HCT116 (cell line): ENCODE results near the gene CRB3. TPM values are rescaled to one million over a fixed set of nuclear protein-coding genes. Genes with fewer than 3 reads are reported as not detected.

Source experiments
- ATAC-seq: fragments of 200-7000 bp; cut with Tn5 transposase; 2 replicates; pipeline ENCODE4 v1.9.1; 2020; ENCODE audit warnings: mild to moderate bottlenecking, moderate library complexity
- BruUV-seq: library from RNA; stranded (reverse); fragments of 400-500 nt; replicated peaks from 2 replicates; lab custom pipeline; 2021; lab: Mats Ljungman, UMichigan
- CTCF ChIA-PET: fragments of 300-600 bp; sonication (Branson Sonifier 250); formaldehyde crosslinking; loops from one replicate; lab custom pipeline; 2021; ENCODE audit warnings: antibody characterized with exemption; lab: Charles Lee
- POLR2A ChIA-PET: fragments of 300-600, 350-600 bp; sonication (Branson Sonifier 250); formaldehyde crosslinking; loops from one replicate; lab custom pipeline; 2021; ENCODE audit warnings: antibody characterized with exemption; lab: Charles Lee
- RAD21 ChIA-PET, 2 experiments: fragments of 300-600 bp; sonication (Branson Sonifier 250); formaldehyde crosslinking; loops; one replicate each; lab custom pipeline; 2023; ENCODE audit warnings: low total read pairs in 2 of 2; ENCODE audit not compliant: uncharacterized antibody in 2 of 2, unreplicated experiment in 2 of 2, low non-redundant PET in 1 of 2; lab: Charles Lee
- DNase-seq: peaks from one replicate; pipeline ENCODE4 v3.0.0-alpha.2; 2010; ENCODE audit warnings: low read depth, low spot score
- H2AFZ ChIP-seq: fragments of 200-600 bp; shearing (Covaris generic), sonication (generic); 2 replicates; pipeline ENCODE4 v1.6.1; 2017; ENCODE audit warnings: low read depth, mixed run types, mixed read lengths, antibody characterized with exemption, low read length; ENCODE audit not compliant: poor library complexity, severe bottlenecking
- H3K27ac ChIP-seq: 2 replicates; pipeline ENCODE4 v1.5.1; 2012; ENCODE audit warnings: low read depth, low read length
- H3K27me3 ChIP-seq: fragments of 200-600 bp; sonication (generic); 2 replicates; pipeline ENCODE4 v1.6.1; 2016; ENCODE audit warnings: mixed run types, low read length, mixed read lengths; ENCODE audit not compliant: insufficient read depth
- H3K36me3 ChIP-seq, 2 experiments: fragments of 200-500 bp in 1 of 2; fragments of 200-600 bp in 1 of 2; sonication (Bioruptor generic) in 1 of 2; sonication (generic) in 1 of 2; 2 replicates each; pipeline versions ENCODE4 v1.5.1 to v1.6.1; 2014 to 2016; ENCODE audit warnings: low read length in 2 of 2, inconsistent platforms in 1 of 2, mixed read lengths in 1 of 2, mixed run types in 1 of 2; ENCODE audit not compliant: insufficient read depth in 2 of 2, control insufficient read depth in 1 of 2
- H3K4me1 ChIP-seq, 2 experiments: fragments of 200-600 bp in 1 of 2; sonication (generic) in 1 of 2; 2 replicates each; pipeline versions ENCODE4 v1.5.1 to v1.6.1; 2012 to 2017; ENCODE audit warnings: low read length in 2 of 2, inconsistent platforms in 1 of 2, mild to moderate bottlenecking in 1 of 2, mixed read lengths in 1 of 2, mixed run types in 1 of 2, moderate library complexity in 1 of 2; ENCODE audit not compliant: insufficient read depth in 2 of 2, control insufficient read depth in 1 of 2
- H3K4me2 ChIP-seq: fragments of 200-600 bp; sonication (generic); 2 replicates; pipeline ENCODE4 v1.6.1; 2017; ENCODE audit warnings: mixed run types, low read length, mixed read lengths
- H3K4me3 ChIP-seq, 2 experiments: fragments of 200-600 bp in 1 of 2; sonication (generic) in 1 of 2; replicated peaks in 1 of 2; 2 replicates each; pipeline ENCODE4 v1.5.1; 2011 to 2016; ENCODE audit warnings: low read length in 2 of 2, control low read depth in 1 of 2, low read depth in 1 of 2, mild to moderate bottlenecking in 1 of 2, mixed read lengths in 1 of 2, mixed run types in 1 of 2
- H3K79me2 ChIP-seq: fragments of 200-600 bp; sonication (generic); 2 replicates; pipeline ENCODE4 v1.6.1; 2017; ENCODE audit warnings: mild to moderate bottlenecking, mixed run types, low read length, moderate library complexity, mixed read lengths; ENCODE audit not compliant: insufficient read depth
- H3K9ac ChIP-seq: fragments of 200-600 bp; sonication (generic); 2 replicates; pipeline ENCODE4 v1.6.1; 2016; ENCODE audit warnings: low read length, mixed read lengths
- H3K9me2 ChIP-seq: fragments of 200-600 bp; sonication (generic), shearing (Covaris generic); 2 replicates; pipeline ENCODE4 v1.6.1; 2017; ENCODE audit warnings: mixed run types, mild to moderate bottlenecking, moderate library complexity; ENCODE audit not compliant: insufficient read depth
- H3K9me3 ChIP-seq, 2 experiments: fragments of 200-500 bp in 1 of 2; fragments of 200-600 bp in 1 of 2; sonication (Bioruptor generic) in 1 of 2; sonication (generic) in 1 of 2; 2 replicates each; pipeline ENCODE4 v1.6.1; 2014 to 2017; ENCODE audit warnings: low read length in 2 of 2, mixed read lengths in 2 of 2, inconsistent platforms in 1 of 2, low read depth in 1 of 2, mild to moderate bottlenecking in 1 of 2, mixed run types in 1 of 2, moderate library complexity in 1 of 2; ENCODE audit not compliant: control insufficient read depth in 1 of 2, insufficient read depth in 1 of 2
- H4K20me1 ChIP-seq: fragments of 200-600 bp; sonication (generic), shearing (Covaris generic); 2 replicates; pipeline ENCODE4 v1.6.1; 2017; ENCODE audit warnings: mixed run types, mild to moderate bottlenecking, moderate library complexity; ENCODE audit not compliant: insufficient read depth
- CBX3 ChIP-seq: IDR thresholded peaks from 2 replicates; pipeline ENCODE4 v1.6.1; 2012; ENCODE audit warnings: low read depth
- CEBPB ChIP-seq: IDR thresholded peaks from 2 replicates; pipeline ENCODE4 v1.6.1; 2012; ENCODE audit warnings: low read depth
- EGR1 ChIP-seq: IDR thresholded peaks from 2 replicates; pipeline ENCODE4 v1.6.1; 2012; ENCODE audit warnings: low read depth
- ELF1 ChIP-seq: IDR thresholded peaks from 2 replicates; pipeline ENCODE4 v1.6.1; 2012; ENCODE audit warnings: low read depth, borderline replicate concordance
- JUND ChIP-seq: IDR thresholded peaks from 2 replicates; pipeline ENCODE4 v1.6.1; 2012
- POLR2AphosphoS5 ChIP-seq: IDR thresholded peaks from 2 replicates; pipeline ENCODE4 v1.6.1; 2011; ENCODE audit warnings: mild to moderate bottlenecking, low read depth, low read length, moderate library complexity
- RAD21 ChIP-seq: IDR thresholded peaks from 2 replicates; pipeline ENCODE4 v1.6.1; 2012; ENCODE audit warnings: low read depth, mild to moderate bottlenecking
- SIN3A ChIP-seq: IDR thresholded peaks from 2 replicates; pipeline ENCODE4 v1.6.1; 2012; ENCODE audit warnings: low read depth
- SRF ChIP-seq: IDR thresholded peaks from 2 replicates; pipeline ENCODE4 v1.6.1; 2012; ENCODE audit warnings: low read depth
- TCF7L2 ChIP-seq: IDR thresholded peaks from 2 replicates; pipeline ENCODE4 v1.7.0; 2011; ENCODE audit warnings: borderline replicate concordance, inconsistent platforms; ENCODE audit not compliant: insufficient read depth, insufficient read length; ENCODE audit errors: extremely low read depth
- YY1 ChIP-seq: IDR thresholded peaks from 2 replicates; pipeline ENCODE4 v1.6.1; 2011; ENCODE audit warnings: low read length, low read depth, moderate library complexity, mild to moderate bottlenecking; ENCODE audit not compliant: insufficient replicate concordance; ENCODE audit errors: extremely low read depth
- intact Hi-C: fragments of 100-400 bp; cut with micrococcal nuclease; formaldehyde crosslinking; loops from 2 replicates; pipeline ENCODE4 v1.10.0; 2022
- total RNA-seq: library from RNA; stranded (reverse); gene quantifications from one replicate; pipeline ENCODE4 v1.2.1, GENCODE V29; 2021; ENCODE audit not compliant: unreplicated experiment
- TF ChIP-seq, protein P1 (sequence below): IDR thresholded peaks from 2 replicates; pipeline ENCODE4 v1.6.1; 2012
- TF ChIP-seq, protein P2 (sequence below): IDR thresholded peaks from 2 replicates; pipeline ENCODE4 v1.6.1; 2012
- TF ChIP-seq, protein P3 (sequence below): IDR thresholded peaks from 2 replicates; pipeline ENCODE4 v1.6.1; 2011; ENCODE audit warnings: mild to moderate bottlenecking, low read length, moderate library complexity; ENCODE audit not compliant: insufficient replicate concordance; ENCODE audit errors: extremely low read depth
- TF ChIP-seq, protein P4 (sequence below): IDR thresholded peaks from 2 replicates; pipeline ENCODE4 v1.6.1; 2012; ENCODE audit warnings: low read depth
- TF ChIP-seq, protein P5 (sequence below), 3 experiments: fragments of 200-600 bp in 1 of 3; sonication (generic) in 1 of 3; IDR thresholded peaks in 2 of 3; conservative IDR thresholded peaks in 1 of 3; 2 replicates each; pipeline ENCODE4 v1.5.1; 2012 to 2017; ENCODE audit warnings: low read depth in 2 of 3, low read length in 2 of 3, antibody characterized with exemption in 1 of 3, borderline replicate concordance in 1 of 3, control low read depth in 1 of 3, mild to moderate bottlenecking in 1 of 3, mixed read lengths in 1 of 3, mixed run types in 1 of 3, moderate library complexity in 1 of 3; ENCODE audit not compliant: insufficient read depth in 1 of 3

CRB3 gene
- total RNA-seq, 1 experiment from 2014 or later: 40.5 TPM

DNA sequence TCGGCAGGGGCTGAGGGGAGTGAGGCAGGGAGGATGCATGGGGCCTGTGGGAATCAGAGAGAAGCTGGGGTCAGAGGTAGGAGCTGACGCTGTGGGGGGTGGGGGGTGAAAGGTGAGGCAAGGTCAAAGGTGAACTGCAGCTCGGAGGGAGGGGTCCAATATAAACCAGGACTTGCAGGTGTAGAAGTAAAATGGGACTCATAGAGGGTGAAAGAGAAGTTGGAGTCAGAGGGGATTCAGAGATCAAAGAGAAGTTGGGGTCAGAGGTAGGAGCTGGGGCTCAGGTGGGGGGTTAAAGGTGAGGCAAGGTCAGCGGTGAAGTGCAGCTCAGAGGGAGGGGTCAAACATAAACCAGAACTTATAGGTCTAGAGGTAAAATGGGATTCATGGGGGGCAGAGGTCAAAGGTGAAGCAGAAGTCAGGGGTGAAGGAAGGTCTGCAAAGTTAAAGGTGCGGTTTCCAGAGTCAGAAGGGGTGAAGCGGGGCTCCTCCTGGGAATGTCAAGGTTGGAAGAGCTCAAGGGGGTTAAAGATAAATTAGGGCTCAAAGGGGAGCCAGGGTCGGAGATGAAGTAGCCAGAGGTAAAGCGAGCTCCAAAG lies 30.5 kb downstream of the CRB3 start:
- BruUV-seq: TSS peak; percentile 79
- H3K27me3 ChIP-seq: no peaks in the 10 kb centered on the region
- no peak for DNase-seq
- no peak overlapping the region for H3K27ac ChIP-seq
- TF ChIP-seq YY1: no peak
- TF ChIP-seq, protein P1, sequence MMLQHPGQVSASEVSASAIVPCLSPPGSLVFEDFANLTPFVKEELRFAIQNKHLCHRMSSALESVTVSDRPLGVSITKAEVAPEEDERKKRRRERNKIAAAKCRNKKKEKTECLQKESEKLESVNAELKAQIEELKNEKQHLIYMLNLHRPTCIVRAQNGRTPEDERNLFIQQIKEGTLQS: no peak
- TF ChIP-seq CBX3: no peak
- TF ChIP-seq CEBPB: no peak
- TF ChIP-seq SRF: no peak
- no peak for TF ChIP-seq EGR1
- no peak for TF ChIP-seq ELF1
- TF ChIP-seq SIN3A: no peak
- TF ChIP-seq RAD21: no peak
- no peak for TF ChIP-seq POLR2AphosphoS5
- no peak for TF ChIP-seq JUND
- TF ChIP-seq TCF7L2: no peak
- TF ChIP-seq, protein P2, sequence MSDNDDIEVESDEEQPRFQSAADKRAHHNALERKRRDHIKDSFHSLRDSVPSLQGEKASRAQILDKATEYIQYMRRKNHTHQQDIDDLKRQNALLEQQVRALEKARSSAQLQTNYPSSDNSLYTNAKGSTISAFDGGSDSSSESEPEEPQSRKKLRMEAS: no peak
- TF ChIP-seq, protein P3, sequence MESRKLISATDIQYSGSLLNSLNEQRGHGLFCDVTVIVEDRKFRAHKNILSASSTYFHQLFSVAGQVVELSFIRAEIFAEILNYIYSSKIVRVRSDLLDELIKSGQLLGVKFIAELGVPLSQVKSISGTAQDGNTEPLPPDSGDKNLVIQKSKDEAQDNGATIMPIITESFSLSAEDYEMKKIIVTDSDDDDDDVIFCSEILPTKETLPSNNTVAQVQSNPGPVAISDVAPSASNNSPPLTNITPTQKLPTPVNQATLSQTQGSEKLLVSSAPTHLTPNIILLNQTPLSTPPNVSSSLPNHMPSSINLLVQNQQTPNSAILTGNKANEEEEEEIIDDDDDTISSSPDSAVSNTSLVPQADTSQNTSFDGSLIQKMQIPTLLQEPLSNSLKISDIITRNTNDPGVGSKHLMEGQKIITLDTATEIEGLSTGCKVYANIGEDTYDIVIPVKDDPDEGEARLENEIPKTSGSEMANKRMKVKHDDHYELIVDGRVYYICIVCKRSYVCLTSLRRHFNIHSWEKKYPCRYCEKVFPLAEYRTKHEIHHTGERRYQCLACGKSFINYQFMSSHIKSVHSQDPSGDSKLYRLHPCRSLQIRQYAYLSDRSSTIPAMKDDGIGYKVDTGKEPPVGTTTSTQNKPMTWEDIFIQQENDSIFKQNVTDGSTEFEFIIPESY: no peak
- TF ChIP-seq, protein P4, sequence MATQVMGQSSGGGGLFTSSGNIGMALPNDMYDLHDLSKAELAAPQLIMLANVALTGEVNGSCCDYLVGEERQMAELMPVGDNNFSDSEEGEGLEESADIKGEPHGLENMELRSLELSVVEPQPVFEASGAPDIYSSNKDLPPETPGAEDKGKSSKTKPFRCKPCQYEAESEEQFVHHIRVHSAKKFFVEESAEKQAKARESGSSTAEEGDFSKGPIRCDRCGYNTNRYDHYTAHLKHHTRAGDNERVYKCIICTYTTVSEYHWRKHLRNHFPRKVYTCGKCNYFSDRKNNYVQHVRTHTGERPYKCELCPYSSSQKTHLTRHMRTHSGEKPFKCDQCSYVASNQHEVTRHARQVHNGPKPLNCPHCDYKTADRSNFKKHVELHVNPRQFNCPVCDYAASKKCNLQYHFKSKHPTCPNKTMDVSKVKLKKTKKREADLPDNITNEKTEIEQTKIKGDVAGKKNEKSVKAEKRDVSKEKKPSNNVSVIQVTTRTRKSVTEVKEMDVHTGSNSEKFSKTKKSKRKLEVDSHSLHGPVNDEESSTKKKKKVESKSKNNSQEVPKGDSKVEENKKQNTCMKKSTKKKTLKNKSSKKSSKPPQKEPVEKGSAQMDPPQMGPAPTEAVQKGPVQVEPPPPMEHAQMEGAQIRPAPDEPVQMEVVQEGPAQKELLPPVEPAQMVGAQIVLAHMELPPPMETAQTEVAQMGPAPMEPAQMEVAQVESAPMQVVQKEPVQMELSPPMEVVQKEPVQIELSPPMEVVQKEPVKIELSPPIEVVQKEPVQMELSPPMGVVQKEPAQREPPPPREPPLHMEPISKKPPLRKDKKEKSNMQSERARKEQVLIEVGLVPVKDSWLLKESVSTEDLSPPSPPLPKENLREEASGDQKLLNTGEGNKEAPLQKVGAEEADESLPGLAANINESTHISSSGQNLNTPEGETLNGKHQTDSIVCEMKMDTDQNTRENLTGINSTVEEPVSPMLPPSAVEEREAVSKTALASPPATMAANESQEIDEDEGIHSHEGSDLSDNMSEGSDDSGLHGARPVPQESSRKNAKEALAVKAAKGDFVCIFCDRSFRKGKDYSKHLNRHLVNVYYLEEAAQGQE: no peak
- TF ChIP-seq, protein P5, sequence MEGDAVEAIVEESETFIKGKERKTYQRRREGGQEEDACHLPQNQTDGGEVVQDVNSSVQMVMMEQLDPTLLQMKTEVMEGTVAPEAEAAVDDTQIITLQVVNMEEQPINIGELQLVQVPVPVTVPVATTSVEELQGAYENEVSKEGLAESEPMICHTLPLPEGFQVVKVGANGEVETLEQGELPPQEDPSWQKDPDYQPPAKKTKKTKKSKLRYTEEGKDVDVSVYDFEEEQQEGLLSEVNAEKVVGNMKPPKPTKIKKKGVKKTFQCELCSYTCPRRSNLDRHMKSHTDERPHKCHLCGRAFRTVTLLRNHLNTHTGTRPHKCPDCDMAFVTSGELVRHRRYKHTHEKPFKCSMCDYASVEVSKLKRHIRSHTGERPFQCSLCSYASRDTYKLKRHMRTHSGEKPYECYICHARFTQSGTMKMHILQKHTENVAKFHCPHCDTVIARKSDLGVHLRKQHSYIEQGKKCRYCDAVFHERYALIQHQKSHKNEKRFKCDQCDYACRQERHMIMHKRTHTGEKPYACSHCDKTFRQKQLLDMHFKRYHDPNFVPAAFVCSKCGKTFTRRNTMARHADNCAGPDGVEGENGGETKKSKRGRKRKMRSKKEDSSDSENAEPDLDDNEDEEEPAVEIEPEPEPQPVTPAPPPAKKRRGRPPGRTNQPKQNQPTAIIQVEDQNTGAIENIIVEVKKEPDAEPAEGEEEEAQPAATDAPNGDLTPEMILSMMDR (IDR thresholded peaks at IDR 0.05 in 2 of 3, conservative IDR thresholded peaks at IDR 0.05 in 1 of 3; ENCODE audit: borderline replicate concordance in 1 of 3, insufficient read depth in 1 of 3, low read depth in 2 of 3, low read length in 2 of 3): no peak
- H3K4me2 ChIP-seq: no peak overlapping the region
- H3K36me3 ChIP-seq: no peaks in the 10 kb centered on the region
- ChIA-PET RAD21 (no interaction called here), CTCF (no interaction called here), POLR2A (no interaction called here)
- no peak overlapping the region for H3K9ac ChIP-seq
- H4K20me1 ChIP-seq: no peaks in the 10 kb centered on the region
- no peak overlapping the region for H2AFZ ChIP-seq
- intact Hi-C loops: no loop called here
- H3K4me3 ChIP-seq: no peak overlapping the region
- ATAC-seq: no peak
- no peaks in the 10 kb centered on the region for H3K9me2 ChIP-seq
- H3K79me2 ChIP-seq: no peaks in the 10 kb centered on the region
- no peaks in the 10 kb centered on the region for H3K4me1 ChIP-seq
- peaks cover 0 to 10% of the 10 kb centered on the region in 2 experiments; a peak in 1 of 4 replicates for H3K9me3 ChIP-seq
